ENCODE results near the gene SEMA3A.

Gene SEMA3A

DNA sequence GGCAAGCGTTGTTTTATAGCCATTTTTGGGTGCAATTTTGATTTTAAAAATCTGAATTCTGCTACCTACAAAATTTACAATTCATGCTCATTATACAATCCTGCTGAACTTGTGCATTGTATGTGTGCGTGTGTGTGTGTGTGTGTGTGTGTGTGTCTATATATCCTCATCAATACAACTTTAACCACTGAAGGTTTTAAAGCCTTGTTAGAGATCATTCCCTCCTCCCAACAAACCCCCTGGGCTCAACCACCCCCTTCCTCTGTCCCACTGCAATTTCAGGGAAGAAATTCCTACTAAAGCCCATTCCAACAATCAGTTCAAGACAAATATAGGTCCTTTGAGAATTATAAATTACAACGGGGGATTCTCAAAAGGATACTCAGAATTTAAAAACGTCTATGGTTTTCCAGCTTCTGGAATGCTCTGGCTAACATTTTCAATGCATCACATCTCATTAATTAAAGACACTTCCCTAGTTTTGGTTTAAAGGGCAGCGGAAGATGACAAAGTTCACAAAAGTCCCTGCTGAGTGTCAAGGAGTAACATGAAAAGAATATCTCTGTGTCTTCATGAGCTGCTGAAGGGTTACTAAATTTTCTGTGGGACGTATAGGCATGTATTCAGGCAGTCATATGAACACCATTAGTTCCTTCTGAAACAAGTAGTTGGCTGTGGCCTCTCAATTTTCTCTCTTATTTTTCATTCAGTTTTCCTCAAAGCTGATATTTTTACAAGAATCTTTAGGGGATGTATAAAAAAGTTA, 889 bp upstream of the SEMA3A start:
- DNase-seq: no peak

DNA sequence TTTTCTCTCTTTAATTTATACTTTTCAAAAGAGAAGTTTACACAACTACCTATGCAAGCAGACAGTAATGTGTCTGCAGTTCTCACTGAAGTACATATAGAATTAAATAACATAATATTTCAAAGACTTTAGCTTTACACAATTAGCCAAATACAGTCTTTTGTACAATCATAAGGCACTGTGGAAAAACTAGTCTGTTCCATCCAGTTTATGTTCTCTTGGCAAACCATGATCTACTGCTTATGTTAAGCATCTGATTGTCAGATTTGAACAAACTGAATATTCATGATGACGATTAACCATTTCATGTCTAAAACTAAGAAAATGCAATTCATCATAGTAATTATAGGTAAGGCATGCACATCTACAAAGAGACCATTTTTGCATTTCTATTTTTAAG, 842 bp downstream of the SEMA3A start:
- no peak for DNase-seq

DNA sequence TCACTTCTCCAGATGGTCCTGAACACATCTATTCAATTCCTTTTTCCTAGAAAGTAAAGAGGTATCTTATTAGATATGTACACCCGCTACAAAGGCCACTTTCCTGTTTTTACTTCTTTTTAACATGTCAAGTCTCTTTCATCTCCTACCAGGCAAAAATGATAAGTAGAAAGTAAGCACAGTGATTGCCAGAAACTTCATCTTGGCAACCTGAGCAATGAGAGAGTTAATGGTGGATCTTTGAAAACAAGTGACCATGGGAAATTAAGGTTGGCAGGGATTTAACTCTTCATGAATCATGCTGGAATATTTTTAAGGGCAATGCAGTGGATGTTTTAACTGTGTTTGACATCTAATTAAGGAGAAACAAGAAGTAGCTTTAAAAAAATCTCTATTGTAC, 2.7 kb downstream of the SEMA3A start:
- DNase-seq: no peak

DNA sequence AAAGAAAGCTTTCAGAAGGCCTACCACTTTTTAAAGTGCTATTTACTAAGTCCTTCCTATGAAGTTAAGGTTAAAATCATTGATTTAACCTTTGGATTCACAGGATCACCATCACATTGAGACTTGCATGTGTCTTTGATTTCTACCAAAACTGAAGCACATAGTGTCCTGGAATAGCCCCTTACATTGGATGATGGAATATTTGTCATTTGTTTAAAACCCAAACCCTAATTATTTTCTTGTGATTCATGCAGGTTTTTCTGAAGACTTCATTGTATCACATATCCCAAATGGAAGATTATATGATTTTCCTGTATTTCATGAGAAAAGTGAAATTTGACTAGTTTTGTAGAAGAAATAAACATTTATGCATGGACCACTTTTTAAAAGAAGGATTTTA, 3.3 kb downstream of the SEMA3A start:
- no peak for DNase-seq

DNA sequence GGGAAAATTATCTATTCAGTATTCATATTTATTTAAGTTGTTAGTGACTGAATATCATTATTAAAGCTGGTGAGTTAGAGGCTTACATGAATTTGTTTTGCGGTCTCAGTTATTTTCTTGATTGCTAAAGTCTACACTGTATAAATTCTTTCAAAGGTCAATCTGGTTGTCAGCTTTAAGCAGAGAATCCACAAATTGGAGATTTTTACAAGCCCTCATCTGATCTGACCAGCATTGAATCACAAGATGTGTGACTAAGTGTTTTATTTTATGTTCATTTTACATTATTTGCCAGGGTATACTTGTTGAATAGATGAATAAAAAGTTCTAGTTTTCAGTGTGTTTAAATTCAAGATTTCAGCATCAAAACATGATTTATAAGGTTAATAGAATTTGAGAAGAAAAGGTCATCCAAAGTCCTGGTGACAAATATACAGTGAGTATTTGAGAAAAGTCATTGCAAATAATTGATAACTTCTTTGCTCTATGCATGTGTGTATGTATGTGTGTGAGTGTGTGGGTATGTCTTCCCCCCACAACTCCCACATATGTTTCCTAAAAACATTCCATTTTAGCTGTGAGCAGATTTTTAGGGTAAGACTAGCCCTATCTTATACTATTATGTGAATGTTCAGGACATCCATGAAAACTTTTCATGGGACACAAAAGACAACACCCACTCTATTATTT, 4.4 kb downstream of the SEMA3A start:
- no peak for DNase-seq

DNA sequence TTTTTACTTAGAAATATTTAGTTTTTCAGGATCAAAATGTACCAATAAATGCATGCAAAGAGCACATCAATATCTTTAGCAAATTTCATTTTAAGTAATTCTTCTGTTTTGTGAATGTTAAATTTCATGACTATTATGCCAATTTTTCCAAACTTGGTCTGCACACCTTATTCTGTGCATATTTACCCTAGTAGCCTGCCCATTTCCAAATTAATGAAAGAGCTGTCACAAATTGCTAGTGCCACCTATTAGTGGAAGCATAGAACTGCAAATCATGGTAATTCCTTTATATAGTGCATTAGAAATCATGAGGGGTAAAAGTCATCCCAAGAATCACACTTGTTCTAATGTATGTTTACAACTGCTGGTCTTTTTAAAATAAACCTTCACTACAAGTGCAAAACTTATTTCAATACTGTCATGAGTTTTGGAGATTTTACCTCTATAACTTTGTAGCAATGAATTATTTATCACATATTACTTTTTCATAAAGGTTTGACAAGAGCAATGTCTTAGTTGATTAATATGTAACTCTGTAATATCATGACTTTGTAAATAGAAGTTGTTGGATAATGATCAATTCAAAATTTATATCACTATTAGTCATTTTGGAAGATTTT, 5.7 kb downstream of the SEMA3A start:
- no peak for DNase-seq

DNA sequence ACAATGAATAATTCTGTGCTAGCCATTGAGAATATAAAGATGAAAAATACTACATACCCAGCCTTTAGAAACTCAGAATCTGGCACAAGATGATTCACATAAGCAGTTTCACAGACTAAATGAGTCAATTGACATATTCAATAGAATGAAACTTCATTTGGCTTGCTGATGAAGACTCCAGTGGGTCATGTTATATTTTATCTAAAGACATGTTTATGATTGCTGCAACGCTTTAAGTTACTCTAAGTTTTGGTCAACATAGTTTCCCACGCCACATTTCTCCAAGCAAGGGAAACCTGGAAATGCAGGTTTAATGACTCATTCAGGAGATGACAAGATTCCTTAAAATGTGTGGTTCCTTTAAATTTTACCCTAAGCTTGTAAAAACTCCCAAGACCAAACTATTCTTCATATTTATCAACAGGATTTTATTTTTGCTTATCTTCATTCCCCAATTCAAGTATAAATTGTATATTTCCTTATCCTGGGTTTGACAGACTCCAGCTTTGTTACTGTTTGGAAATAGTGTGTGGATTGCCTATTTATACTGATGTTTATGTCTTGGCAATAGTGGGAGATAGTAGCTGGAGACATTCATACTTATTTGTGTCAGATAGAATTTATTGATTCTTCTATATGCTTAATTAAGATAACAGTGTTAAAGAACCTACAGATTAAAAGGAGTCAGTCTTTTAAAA, 6.6 kb downstream of the SEMA3A start:
- DNase-seq: no peak

DNA sequence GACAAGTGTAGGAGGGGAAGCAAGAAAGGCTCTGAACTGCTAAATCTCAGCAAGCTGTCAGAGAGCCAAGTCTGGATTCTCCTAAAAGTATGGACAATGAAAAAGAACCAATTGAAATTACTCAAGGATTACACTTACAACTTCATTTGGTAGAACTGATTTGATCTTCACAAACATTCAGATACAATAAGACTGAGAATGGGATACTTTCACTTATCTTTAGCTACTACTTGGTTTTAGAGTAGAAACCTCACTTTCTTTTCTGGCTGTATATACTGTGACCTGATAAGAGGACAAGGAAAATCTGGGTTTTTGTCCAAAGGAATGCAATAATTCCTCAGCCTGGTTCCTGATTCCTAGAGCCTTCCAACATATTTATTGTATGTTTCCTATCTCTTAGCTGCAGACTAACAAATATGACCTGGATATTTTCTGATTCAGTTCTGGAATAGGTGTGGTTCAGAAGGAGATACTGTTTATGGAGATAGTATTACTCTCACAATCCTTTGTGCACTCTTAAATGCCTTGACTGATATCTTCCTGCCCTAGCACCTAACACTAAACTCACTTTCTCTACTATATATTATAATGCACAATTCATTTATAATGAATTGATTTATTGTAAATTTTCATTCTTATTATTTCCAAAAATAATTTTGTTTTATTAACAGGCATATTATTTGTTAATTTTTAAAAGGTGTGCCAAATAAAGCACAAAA, 7.3 kb downstream of the SEMA3A start:
- DNase-seq: no peak

DNA sequence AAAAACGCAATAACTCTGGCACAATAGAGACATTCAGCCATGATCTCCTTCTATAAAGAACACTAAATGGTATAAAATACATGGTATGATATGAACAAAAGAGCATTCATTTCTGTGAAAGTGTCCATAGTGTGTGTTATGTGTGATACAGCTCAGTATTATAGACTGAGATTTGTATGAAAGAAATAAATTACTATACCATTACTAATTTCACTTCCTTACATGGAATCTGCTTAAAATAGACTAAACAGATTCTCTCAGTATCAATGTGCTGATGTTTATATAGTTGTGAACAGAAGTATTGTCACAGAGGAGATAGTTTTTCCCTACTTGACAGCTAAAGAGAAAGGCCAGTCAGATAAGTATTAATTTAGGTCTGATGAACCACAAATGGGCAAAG, 10.8 kb downstream of the SEMA3A start:
- DNase-seq: no peak

DNA sequence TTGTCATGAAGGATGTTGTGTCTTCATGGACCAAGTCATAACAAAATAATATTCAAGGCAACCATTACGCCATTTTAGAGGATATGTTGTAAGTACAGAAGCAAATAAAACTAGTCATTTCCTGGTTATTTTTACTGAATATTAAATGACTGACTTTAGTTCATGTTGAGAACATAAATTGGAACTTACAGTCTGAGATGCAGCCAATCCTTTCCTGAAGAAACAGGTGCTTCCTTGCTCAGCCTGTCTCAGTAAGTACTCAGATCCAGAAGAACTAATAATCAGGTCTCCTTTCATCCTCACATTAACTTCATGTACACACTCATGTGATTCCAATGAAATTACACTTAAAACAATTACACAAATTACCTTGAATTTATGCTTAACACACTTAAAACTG, 12.3 kb downstream of the SEMA3A start:
- DNase-seq: no peak

DNA sequence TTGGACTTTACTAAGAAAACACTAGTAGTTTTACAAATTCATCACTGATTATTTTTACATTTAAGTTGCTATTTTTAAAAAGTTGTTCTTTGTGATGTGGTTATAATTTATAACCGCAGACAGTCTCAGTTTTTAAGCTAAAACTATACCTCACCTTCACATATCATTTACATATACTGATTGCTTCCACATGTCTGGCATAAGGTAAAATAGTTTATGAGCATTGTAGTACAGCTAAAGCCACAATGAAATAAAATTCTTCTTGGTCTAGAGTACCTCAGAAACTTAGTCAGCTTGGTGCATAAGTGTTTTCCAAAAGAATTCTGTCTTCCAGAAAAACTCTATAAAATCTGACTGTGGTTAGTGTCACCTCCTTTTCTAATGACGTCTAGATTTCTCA, 13.0 kb downstream of the SEMA3A start:
- no peak for DNase-seq

DNA sequence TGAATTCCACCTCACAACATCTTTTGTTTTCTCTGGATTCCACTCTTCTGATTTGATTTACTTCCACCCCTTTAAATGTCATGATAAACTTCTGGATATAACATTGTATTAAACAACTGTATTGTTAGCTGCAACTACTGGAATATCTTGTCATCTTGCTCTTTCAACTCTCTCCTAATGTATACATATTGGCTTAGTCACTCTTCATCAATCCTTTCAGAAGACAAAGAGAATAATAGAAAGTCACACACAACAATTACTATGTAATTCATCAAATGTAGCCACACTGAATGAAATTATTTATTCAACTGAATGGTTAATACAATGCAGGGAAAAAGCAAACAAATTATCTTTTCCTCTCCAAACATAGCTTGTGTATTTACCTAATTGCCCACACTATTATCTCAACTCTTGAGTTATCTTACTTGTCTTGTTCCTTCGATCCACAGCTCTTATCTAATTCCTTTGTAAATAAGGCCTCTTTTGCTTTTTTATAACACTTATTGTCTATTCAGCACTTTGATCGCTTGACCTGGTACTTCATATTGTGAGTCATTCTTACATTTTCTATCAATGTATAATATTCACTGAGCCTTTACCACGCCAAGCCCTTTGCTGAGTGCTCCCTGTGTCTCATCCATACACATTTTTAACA, 16.7 kb downstream of the SEMA3A start:
- no peak for DNase-seq

DNA sequence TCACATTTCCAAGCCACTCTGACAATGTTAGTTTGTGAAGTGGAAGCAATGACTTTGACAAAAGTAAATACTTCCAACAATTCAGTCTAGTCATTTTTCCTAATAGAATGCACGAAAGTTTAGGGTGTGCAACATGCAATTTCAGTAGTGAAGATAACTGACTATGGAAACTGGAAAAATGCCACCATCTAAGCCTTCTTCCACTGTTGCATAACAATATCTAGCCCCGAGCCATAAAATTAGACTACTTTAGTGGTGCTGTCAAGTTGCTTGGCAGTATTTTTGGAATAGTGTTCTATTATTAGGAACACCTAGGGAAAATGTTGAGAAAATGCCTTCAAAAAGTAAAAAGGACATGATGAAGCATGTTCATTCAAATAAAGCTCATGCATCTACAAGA, 17.9 kb downstream of the SEMA3A start:
- no peak for DNase-seq

DNA sequence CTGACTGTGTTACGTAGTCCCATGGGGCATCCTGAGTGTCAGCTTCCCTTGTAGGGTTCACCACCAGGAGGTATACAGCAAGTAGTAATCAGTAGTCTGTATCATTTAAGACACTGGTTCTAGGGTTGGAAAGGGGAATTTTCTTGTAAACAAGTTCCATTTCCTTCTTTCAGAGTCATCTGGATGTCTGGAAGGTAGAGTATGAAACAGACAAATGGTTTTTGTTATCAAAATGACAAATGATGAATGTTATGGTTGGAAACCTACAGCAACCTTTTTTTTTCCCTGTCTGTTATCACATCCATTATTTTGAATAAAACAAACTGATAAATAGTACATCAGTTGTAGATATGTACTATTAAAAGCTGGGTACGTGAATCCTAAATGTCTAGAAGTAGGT, 19.1 kb downstream of the SEMA3A start:
- no peak for DNase-seq

DNA sequence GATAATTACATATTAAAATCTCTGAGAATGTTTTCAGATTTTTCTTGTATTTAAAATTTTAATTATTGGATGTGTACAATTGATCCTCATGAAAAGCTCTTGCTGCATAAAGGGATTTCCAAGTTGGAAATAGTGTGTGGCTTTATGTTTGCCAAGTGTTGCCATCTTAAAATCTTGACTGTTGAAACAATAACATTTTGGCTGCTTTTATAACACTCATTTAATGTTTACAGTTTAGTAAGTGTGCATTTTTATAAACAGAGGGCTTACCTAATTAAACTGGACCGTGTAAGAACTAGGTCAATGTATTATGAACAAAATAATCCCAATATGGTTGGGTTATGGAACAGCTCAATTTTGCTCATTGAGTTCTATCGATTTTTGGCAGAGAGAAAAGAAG, 23.9 kb downstream of the SEMA3A start:
- no peak for DNase-seq

DNA sequence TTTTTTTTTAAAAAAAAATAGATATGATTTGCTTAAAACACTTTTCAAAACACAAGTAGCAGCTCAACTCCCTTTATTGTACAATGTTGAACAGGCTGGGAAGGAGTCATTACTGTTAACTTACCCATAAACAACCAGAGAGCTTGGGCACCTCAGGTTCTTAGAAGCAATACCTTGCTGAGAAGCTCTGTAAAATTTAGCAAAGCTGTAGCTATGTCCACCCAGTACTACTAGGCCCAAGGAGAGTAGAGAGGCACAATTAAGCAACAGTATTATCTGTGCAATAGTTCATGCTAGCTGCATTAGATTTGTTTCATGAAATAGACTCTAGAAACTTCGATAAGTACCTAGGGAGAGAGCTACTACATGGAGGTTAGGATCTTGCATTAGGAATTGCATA, 32.0 kb downstream of the SEMA3A start:
- DNase-seq: no peak

DNA sequence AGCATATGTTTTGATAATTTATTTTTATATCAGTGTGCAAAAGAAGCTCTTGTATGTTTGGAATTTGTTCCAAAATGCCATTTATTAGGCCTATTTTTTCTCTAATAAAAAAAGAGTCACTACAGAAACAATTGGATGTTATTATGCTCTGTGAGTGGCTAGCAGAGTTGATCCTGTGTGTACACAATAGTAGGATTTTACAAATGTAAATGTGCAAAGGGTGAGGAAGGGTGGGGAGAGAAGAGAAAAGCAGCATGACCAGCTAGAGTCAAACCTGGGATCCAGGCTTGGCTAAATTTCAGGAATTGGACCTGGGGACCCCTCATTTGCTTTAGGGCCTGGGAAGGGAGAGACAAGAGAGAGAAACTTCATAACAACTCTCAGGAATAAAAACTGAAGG, 32.5 kb downstream of the SEMA3A start:
- no peak for DNase-seq

DNA sequence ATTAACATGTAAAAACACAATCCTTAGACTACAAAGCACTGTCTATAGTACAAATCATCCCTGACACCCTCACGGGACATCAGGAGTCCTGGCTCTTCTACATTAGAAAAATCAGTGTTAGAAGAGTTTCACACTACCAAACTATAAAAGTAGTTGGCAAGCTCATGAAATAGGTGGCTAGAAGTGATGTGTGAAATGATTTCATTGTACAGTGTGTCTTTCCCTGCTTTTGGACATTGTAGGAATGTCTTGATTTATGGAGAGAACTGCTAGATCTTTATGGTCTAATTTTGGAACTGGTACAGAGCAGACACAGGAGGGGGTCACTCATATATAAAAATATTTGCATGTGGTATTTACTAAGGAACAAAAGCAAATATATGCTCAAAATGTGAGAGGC, 33.2 kb downstream of the SEMA3A start:
- no peak for DNase-seq

DNA sequence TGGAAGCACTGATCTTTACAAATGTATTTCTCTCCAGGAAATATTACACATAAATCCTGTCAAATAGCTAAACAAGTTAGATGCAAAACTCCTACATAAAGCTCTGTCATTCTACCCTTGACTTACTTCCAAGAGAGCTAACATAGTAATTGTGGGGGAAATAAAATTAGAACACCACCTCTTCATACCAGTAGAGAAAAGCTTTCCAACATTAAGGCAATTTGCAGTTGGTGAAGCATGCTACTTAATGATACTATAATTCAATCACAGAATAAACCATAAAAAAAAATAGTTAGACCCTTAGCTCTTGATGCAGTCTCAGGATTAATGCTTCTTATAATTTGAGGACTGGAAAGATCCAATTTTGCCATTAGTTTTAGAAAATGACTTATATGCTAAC, 35.2 kb downstream of the SEMA3A start:
- DNase-seq: no peak

DNA sequence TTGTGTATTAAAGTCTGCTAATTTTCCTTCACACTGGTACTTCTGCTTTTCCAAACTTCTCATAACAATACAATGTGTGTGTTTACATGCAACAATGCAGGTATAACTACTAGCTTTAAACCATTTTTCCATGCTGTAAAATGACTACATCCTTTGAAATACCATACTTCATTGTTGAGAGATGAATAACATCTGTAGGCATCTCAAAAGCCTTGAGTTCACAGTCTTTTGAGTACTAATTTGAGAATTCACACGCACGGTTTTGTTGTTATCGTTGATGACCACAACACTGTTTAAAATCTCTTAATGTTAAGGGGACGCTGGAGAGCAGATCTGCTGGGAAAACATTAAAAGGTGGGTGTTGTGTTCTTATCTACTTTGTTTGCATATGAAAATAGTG, 37.4 kb downstream of the SEMA3A start:
- DNase-seq: no peak

DNA sequence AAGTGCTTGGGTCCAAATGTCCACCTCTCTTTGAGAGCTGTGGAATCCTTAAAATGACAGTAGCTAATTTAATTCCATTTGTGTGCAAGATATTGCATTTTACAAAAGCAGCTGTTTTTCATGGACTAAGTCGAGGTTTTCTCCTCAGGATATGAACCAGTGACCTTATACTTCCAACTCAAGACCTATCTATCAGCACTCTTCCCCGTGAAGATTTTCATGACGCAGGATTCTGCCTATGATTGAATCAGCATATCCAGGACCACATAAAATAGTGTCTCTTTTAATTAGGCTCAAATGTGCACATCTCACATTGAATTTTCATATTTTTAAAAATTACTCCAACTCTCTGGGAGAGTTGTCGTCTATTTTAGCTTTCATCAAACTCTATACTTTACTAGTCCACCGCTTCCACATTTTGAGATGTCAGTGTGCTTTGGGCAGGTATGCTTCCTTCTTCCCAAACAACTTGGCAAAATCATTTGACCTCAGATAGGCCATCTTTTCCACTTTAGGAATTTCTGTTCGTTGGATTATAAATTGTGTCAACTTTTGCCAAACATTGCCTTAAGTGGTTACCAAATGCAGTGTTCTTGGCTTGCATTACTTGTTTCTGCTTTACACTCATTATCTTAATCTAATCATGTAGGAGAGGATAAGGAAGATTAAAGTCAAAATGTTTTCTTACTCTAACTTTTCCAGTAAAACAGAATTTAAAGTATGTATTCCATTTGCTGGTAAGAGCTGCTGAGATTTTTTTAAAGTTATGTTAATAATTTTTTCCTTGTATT, 39.4 kb downstream of the SEMA3A start:
- DNase-seq: no peak

DNA sequence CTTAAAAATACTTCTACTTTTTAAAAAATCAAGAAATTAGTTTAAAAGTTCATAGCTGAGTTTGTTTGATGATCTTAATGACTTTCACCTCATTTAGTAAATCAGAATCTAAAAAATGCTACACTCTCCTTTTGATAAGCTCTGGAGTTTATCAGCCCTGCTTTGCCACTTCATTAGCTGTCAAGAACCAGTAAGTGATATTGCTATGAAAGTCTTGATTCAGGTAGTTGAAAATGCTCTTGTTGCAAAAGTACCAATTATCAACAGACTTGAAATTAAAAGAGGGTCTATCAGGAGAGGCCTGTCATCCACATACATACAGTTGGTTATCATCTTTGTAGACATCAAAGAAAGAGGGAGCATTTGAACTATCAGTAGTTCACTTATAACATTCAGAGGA, 41.6 kb downstream of the SEMA3A start:
- DNase-seq: no peak
